ENCODE data around the gene ATP10A. TPM values are rescaled to one million over a fixed set of nuclear protein-coding genes. Genes with fewer than 3 reads are reported as not detected.

The ATP10A gene
- total and polyA plus RNA-seq, 2 experiments from 2014 or later = 0.75 to 0.77 TPM

- Histone ChIP-seq H3K9me3 (ENCODE audit: low read depth) (no peaks in the 10 kb centered on the region), H2AFZ (no peak overlapping the region), H3K4me3 (no peak overlapping the region), H3K79me2 (no peaks in the 10 kb centered on the region), H4K20me1 (ENCODE audit: insufficient read depth, poor library complexity, severe bottlenecking) (no peaks in the 10 kb centered on the region), H3K4me2 (no peak overlapping the region), H3K9me2 (replicated peaks; ENCODE audit: insufficient read depth) (no peaks in the 10 kb centered on the region), H3K27ac (no peak overlapping the region), H3K36me3 (replicated peaks; ENCODE audit: insufficient read depth, low read depth) (no peaks in the 10 kb centered on the region), H3K4me1 (ENCODE audit: insufficient read depth) (peaks cover 7% of the 10 kb centered on the region), H3K27me3 (no peaks in the 10 kb centered on the region)
- DNase-seq (ENCODE audit: low spot score) = no peak
- WGBS (ENCODE audit: low lambda C conversion rate, missing lambda C conversion rate) = 89% methylated on average over 6 of the region's 6 CpGs
- TF ChIP-seq CTCF (IDR thresholded peaks at IDR 0.05; ENCODE audit: poor library complexity) (no peak), EZH2phosphoT487 (IDR thresholded peaks at IDR 0.05; ENCODE audit: low read depth, severe bottlenecking, unreplicated experiment) (no peak), EZH2 (IDR thresholded peaks at IDR 0.05; ENCODE audit: borderline replicate concordance) (no peak)
Measured at GRCh38 chr15:25683415-25683814, 179.7 kb downstream of the ATP10A start.

GRCh38 chr15:25682340-25682739 is 180.8 kb downstream of the ATP10A start:
- no peak for DNase-seq (ENCODE audit: low spot score)
- Histone ChIP-seq H3K27ac (no peak overlapping the region), H3K9me3 (ENCODE audit: low read depth) (no peaks in the 10 kb centered on the region), H2AFZ (no peak overlapping the region), H3K4me2 (no peak overlapping the region), H3K4me3 (no peak overlapping the region), H4K20me1 (ENCODE audit: insufficient read depth, poor library complexity, severe bottlenecking) (no peaks in the 10 kb centered on the region), H3K4me1 (ENCODE audit: insufficient read depth) (peaks cover 7% of the 10 kb centered on the region), H3K9me2 (replicated peaks; ENCODE audit: insufficient read depth) (no peaks in the 10 kb centered on the region), H3K36me3 (replicated peaks; ENCODE audit: insufficient read depth, low read depth) (no peaks in the 10 kb centered on the region), H3K27me3 (no peaks in the 10 kb centered on the region), H3K79me2 (no peaks in the 10 kb centered on the region)
- no peak for TF ChIP-seq EZH2 (IDR thresholded peaks at IDR 0.05; ENCODE audit: borderline replicate concordance)
- no peak for TF ChIP-seq CTCF (IDR thresholded peaks at IDR 0.05; ENCODE audit: poor library complexity)
- no peak for TF ChIP-seq EZH2phosphoT487 (IDR thresholded peaks at IDR 0.05; ENCODE audit: low read depth, severe bottlenecking, unreplicated experiment)
- WGBS (ENCODE audit: low lambda C conversion rate, missing lambda C conversion rate) = 87% methylated on average over 7 of the region's 7 CpGs

GRCh38 chr15:25680686-25681025 is 182.5 kb downstream of the ATP10A start:
- DNase-seq (ENCODE audit: low spot score) = no peak
- Histone ChIP-seq H3K79me2 (no peaks in the 10 kb centered on the region), H3K4me3 (no peak overlapping the region), H4K20me1 (ENCODE audit: insufficient read depth, poor library complexity, severe bottlenecking) (no peaks in the 10 kb centered on the region), H3K4me2 (no peak overlapping the region), H3K27me3 (no peaks in the 10 kb centered on the region), H3K27ac (no peak overlapping the region), H2AFZ (no peak overlapping the region), H3K9me3 (ENCODE audit: low read depth) (no peaks in the 10 kb centered on the region), H3K9me2 (replicated peaks; ENCODE audit: insufficient read depth) (no peaks in the 10 kb centered on the region), H3K36me3 (replicated peaks; ENCODE audit: insufficient read depth, low read depth) (no peaks in the 10 kb centered on the region), H3K4me1 (ENCODE audit: insufficient read depth) (peaks cover 7% of the 10 kb centered on the region)
- 88% methylated on average over 9 of the region's 9 CpGs for WGBS (ENCODE audit: low lambda C conversion rate, missing lambda C conversion rate)
- TF ChIP-seq EZH2phosphoT487 (IDR thresholded peaks at IDR 0.05; ENCODE audit: low read depth, severe bottlenecking, unreplicated experiment) (no peak), CTCF (IDR thresholded peaks at IDR 0.05; ENCODE audit: poor library complexity) (no peak), EZH2 (IDR thresholded peaks at IDR 0.05; ENCODE audit: borderline replicate concordance) (no peak)
